Measurements from ENCODE around the gene SLC4A5. TPM values are rescaled to one million over a fixed set of nuclear protein-coding genes. Genes with fewer than 3 reads are reported as not detected.

The SLC4A5 gene
- total RNA-seq, 3 donors from 2014 or later, result 2.1 to 3.1 (median 2.1) TPM

DNA sequence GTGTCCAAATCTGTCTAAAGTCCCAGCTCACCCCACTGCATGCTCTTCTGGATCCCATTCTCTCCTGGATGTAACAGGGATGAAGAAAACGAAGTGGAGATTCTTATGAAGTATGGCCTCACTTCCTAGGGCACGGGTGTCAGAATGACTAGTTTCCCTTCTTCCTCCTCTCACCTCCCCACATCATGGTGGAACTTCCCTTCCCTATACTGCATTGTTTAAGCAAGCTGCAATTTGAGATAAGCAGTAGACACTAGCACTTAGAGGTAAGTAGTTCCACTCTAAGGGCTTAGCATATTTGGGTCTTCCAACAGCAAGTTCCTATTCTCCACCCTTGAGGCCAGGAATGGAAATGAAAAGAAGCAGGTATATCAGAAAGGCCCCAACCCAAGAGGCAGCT lies 29.7 kb downstream of the SLC4A5 start:
- DNase-seq (no peak), ATAC-seq (no peak)
- TF ChIP-seq, protein P1, sequence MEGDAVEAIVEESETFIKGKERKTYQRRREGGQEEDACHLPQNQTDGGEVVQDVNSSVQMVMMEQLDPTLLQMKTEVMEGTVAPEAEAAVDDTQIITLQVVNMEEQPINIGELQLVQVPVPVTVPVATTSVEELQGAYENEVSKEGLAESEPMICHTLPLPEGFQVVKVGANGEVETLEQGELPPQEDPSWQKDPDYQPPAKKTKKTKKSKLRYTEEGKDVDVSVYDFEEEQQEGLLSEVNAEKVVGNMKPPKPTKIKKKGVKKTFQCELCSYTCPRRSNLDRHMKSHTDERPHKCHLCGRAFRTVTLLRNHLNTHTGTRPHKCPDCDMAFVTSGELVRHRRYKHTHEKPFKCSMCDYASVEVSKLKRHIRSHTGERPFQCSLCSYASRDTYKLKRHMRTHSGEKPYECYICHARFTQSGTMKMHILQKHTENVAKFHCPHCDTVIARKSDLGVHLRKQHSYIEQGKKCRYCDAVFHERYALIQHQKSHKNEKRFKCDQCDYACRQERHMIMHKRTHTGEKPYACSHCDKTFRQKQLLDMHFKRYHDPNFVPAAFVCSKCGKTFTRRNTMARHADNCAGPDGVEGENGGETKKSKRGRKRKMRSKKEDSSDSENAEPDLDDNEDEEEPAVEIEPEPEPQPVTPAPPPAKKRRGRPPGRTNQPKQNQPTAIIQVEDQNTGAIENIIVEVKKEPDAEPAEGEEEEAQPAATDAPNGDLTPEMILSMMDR (IDR thresholded peaks at IDR 0.05), result no peak
- Histone ChIP-seq H3K9me3 (no peaks in the 10 kb centered on the region), H3K4me3 (no peak overlapping the region), H3K4me1 (ENCODE audit: low read depth) (no peaks in the 10 kb centered on the region), H3K36me3 (ENCODE audit: low read depth) (no peaks in the 10 kb centered on the region)
- intact Hi-C loops (cut with DNase I, micrococcal nuclease), result no loop called here

DNA sequence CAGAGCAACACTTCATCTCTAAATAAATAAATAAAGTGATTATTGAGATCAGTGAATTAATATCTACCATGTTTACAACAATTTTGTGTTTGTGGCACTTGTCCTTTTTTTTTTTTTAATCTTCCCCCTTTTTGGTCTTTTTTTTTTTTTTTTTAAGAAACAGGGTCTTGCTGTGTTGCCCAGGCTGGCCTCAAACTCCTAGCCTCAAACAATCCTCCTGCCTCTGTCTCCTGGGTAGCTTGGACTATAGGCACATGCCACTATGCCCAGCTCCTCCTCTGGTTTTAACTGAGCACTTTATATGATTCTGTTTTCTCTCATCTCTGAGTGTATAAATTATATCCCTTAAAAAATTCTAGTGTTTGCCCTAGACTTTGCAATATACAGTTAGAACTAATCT lies 30.3 kb downstream of the SLC4A5 start:
- Histone ChIP-seq H3K4me3 (no peak overlapping the region), H3K36me3 (ENCODE audit: low read depth) (no peaks in the 10 kb centered on the region), H3K9me3 (no peaks in the 10 kb centered on the region), H3K4me1 (ENCODE audit: low read depth) (no peaks in the 10 kb centered on the region)
- no peak for DNase-seq
- no peak for ATAC-seq
- intact Hi-C loops (cut with DNase I, micrococcal nuclease), result no loop called here
- TF ChIP-seq, protein P1 (IDR thresholded peaks at IDR 0.05), result no peak

DNA sequence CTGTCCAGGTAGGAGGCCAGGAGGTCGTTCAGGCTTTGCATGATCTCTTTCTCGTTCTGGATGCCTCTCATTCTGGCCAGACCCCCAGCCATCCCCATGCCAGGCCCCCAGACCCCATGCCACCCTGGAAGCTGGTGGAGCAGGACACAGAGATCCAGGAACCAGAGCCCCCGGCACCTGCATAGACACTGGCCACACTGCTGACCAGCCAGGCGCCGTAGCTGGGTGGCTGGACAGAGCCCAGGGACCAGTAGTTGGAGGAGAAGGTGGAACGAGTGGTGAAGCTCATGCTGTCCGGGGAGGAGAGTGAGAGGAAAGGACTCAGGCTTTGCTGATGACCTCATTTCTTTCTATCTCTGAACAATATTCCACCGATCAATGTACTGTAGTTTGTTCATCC lies 35.5 kb downstream of the SLC4A5 start:
- H3K4me1 ChIP-seq (ENCODE audit: low read depth), result no peaks in the 10 kb centered on the region
- no peaks in the 10 kb centered on the region for H3K36me3 ChIP-seq (ENCODE audit: low read depth)
- H3K4me3 ChIP-seq, result no peak overlapping the region
- no peaks in the 10 kb centered on the region for H3K9me3 ChIP-seq
- intact Hi-C loops (cut with DNase I, micrococcal nuclease), result no loop called here
- DNase-seq (no peak), ATAC-seq (no peak)
- TF ChIP-seq, protein P1 (IDR thresholded peaks at IDR 0.05), result no peak

DNA sequence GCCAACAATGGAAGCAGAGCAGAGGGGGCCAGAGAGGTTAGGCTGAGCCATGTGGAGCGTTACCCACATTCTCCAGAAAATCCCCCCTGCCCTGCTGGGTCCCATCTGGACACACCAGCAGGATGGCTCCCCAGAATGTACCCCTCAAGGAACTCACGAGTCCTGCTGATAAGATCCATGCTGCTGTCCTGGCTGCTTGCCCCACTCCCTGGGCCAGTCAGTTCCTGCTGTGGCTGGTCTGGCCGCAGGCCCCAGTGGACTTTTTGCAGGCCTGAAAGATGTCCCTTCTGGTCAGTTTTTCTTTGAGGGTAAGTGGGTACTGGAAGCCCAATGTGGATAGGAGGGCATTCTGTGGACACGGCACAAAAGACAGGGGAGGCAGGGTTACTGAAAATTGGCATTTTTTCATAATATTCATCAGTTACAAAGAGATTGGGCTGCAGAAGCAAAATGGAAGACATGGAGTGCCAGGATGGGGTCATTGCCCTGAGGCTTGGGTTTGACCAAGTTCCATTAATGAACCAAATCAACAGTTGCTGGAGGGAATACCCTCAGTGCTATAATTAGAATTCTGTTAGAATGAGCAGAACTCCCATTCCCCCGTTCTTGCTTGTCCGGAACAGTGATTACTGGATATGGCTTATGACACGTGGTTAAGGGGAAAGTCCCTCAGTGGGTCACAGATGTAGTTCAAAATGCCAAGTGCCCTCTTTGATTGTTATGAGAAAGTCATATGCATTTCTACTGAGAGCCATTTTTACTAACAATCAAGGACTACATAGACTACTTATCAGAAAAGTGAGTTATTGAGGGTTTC lies 38.7 kb downstream of the SLC4A5 start:
- H3K4me1 ChIP-seq (ENCODE audit: low read depth), result no peaks in the 10 kb centered on the region
- no peaks in the 10 kb centered on the region for H3K9me3 ChIP-seq
- ATAC-seq, result no peak
- no peak overlapping the region for H3K4me3 ChIP-seq
- intact Hi-C loops (cut with DNase I, micrococcal nuclease), result no loop called here
- TF ChIP-seq, protein P1 (IDR thresholded peaks at IDR 0.05), result no peak
- no peaks in the 10 kb centered on the region for H3K36me3 ChIP-seq (ENCODE audit: low read depth)
- no peak for DNase-seq

DNA sequence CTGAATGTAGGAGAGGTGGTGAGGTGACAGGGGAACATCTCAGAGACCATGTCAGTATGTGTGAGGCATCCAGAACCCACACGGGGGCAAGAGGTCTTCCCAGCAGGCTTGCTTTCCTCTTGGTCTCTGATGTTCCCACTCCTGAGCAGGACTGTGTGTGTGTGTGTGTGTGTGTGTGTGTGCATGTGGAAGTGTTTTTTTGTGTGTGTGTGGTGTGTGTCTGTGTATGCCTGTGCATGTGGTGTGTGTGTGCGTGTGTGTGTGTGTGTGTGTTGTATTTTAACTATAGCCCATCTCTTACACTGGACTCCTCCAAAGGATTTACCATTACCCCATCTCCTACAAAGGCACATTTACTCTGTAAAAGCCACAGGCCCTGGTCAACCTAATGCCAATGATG lies 40.4 kb downstream of the SLC4A5 start:
- intact Hi-C loops (cut with DNase I, micrococcal nuclease), result no loop called here
- H3K4me3 ChIP-seq, result no peak overlapping the region
- ATAC-seq, result no peak
- no peaks in the 10 kb centered on the region for H3K9me3 ChIP-seq
- DNase-seq, result no peak
- no peaks in the 10 kb centered on the region for H3K36me3 ChIP-seq (ENCODE audit: low read depth)
- TF ChIP-seq, protein P1 (IDR thresholded peaks at IDR 0.05), result no peak
- no peaks in the 10 kb centered on the region for H3K4me1 ChIP-seq (ENCODE audit: low read depth)
